ENCODE measurements around the gene GDI1. TPM values are rescaled to one million over a fixed set of nuclear protein-coding genes. Genes with fewer than 3 reads are reported as not detected.

Gene GDI1
- total RNA-seq, 1 donor from 2014 or later: 210 TPM

GRCh38 chrX:154477891-154478477 is 41.0 kb downstream of the GDI1 start:
- peaks cover 9% of the 10 kb centered on the region for H3K36me3 Mint-ChIP-seq (ENCODE audit: low read depth)

GRCh38 chrX:154478728-154479622 is 42.0 kb downstream of the GDI1 start, which contains the start of gene LAGE3:
LAGE3 (minus strand) TSS chrX:154479281; CDS start chrX:154478915, 366 bp downstream.
- peak; percentile 91 for DNase-seq (ENCODE audit: low read depth, low spot score)
- no peaks in the 10 kb centered on the region for H3K27me3 Mint-ChIP-seq (ENCODE audit: low read depth)
- peak within 1 kb of the TSS; percentile 87 for H3K4me3 Mint-ChIP-seq
- TF ChIP-seq CTCF (conservative IDR thresholded peaks at IDR 0.05): no peak
- no peak within 1 kb of the TSS for H3K27ac Mint-ChIP-seq (ENCODE audit: unreplicated experiment)
- H3K9me3 Mint-ChIP-seq: no peaks in the 10 kb centered on the region
- H3K36me3 Mint-ChIP-seq (ENCODE audit: low read depth): peaks cover 10% of the 10 kb centered on the region
- H3K4me1 Mint-ChIP-seq: no peaks in the 10 kb centered on the region

More at GRCh38 chrX:154477891-154478477, 41.0 kb downstream of the GDI1 start:
- no peak for DNase-seq (ENCODE audit: low read depth, low spot score)
- Mint-ChIP-seq H3K4me3 (peak overlapping the region; percentile 87), H3K27me3 (ENCODE audit: low read depth) (no peaks in the 10 kb centered on the region), H3K4me1 (no peaks in the 10 kb centered on the region), H3K27ac (ENCODE audit: unreplicated experiment) (no peak overlapping the region), H3K9me3 (no peaks in the 10 kb centered on the region)
- no peak for TF ChIP-seq CTCF (conservative IDR thresholded peaks at IDR 0.05)

GRCh38 chrX:154481195-154481594 is 44.2 kb downstream of the GDI1 start:
- no peaks in the 10 kb centered on the region for H3K9me3 Mint-ChIP-seq
- no peak for DNase-seq (ENCODE audit: low read depth, low spot score)
- TF ChIP-seq CTCF (conservative IDR thresholded peaks at IDR 0.05): no peak
- peak overlapping the region; percentile 49 for H3K4me3 Mint-ChIP-seq
- no peaks in the 10 kb centered on the region for H3K4me1 Mint-ChIP-seq
- no peak overlapping the region for H3K27ac Mint-ChIP-seq (ENCODE audit: unreplicated experiment)
- no peaks in the 10 kb centered on the region for H3K27me3 Mint-ChIP-seq (ENCODE audit: low read depth)
- peaks cover 10% of the 10 kb centered on the region for H3K36me3 Mint-ChIP-seq (ENCODE audit: low read depth)

GRCh38 chrX:154481911-154482601 is 45.1 kb downstream of the GDI1 start:
- no peak for TF ChIP-seq CTCF (conservative IDR thresholded peaks at IDR 0.05)
- peak overlapping the region; percentile 19 for H3K27ac Mint-ChIP-seq (ENCODE audit: unreplicated experiment)
- H3K27me3 Mint-ChIP-seq (ENCODE audit: low read depth): no peaks in the 10 kb centered on the region
- peaks cover 10% of the 10 kb centered on the region for H3K36me3 Mint-ChIP-seq (ENCODE audit: low read depth)
- no peaks in the 10 kb centered on the region for H3K9me3 Mint-ChIP-seq
- H3K4me1 Mint-ChIP-seq: no peaks in the 10 kb centered on the region
- H3K4me3 Mint-ChIP-seq: peak overlapping the region; percentile 79
- DNase-seq (ENCODE audit: low read depth, low spot score): no peak

- no peaks in the 10 kb centered on the region for H3K4me1 Mint-ChIP-seq
- H3K27ac Mint-ChIP-seq (ENCODE audit: unreplicated experiment): no peak overlapping the region
- H3K27me3 Mint-ChIP-seq (ENCODE audit: low read depth): no peaks in the 10 kb centered on the region
- H3K4me3 Mint-ChIP-seq: peak overlapping the region; percentile 79
- no peaks in the 10 kb centered on the region for H3K9me3 Mint-ChIP-seq
- DNase-seq (ENCODE audit: low read depth, low spot score): no peak
- no peak for TF ChIP-seq CTCF (conservative IDR thresholded peaks at IDR 0.05)
- H3K36me3 Mint-ChIP-seq (ENCODE audit: low read depth): peaks cover 11% of the 10 kb centered on the region
These were observed 45.8 kb downstream of the GDI1 start for GRCh38 chrX:154482786-154483185.

All from neural crest cell (in vitro differentiated cells).